Brain pericyte (primary cell): ENCODE results near the gene PHF2.

ENCODE experiments used
- DNase-seq: peaks from one replicate; pipeline ENCODE4 v3.0.0-alpha.2; 2012; ENCODE audit warnings: low read depth, low spot score

The PHF2 gene

GRCh38 chr9:93630806-93631411, 54.5 kb downstream of the PHF2 start:
- DNase-seq = no peak

- DNase-seq = no peak
Measured at GRCh38 chr9:93633492-93634221, 57.3 kb downstream of the PHF2 start.

GRCh38 chr9:93634311-93635185, 58.2 kb downstream of the PHF2 start:
- DNase-seq = no peak

GRCh38 chr9:93635186-93636107, 59.1 kb downstream of the PHF2 start:
- no peak for DNase-seq

- no peak for DNase-seq
Measured at GRCh38 chr9:93636172-93636661, 59.8 kb downstream of the PHF2 start.

- no peak for DNase-seq
Measured at GRCh38 chr9:93636667-93637066, 60.3 kb downstream of the PHF2 start.

GRCh38 chr9:93637886-93638285, 61.5 kb downstream of the PHF2 start:
- DNase-seq = no peak

GRCh38 chr9:93640027-93640426, 63.6 kb downstream of the PHF2 start:
- DNase-seq = no peak

GRCh38 chr9:93642961-93643360, 66.6 kb downstream of the PHF2 start:
- peak; percentile 20 for DNase-seq

GRCh38 chr9:93644397-93645088, 68.2 kb downstream of the PHF2 start:
- no peak for DNase-seq

GRCh38 chr9:93645149-93645889, 68.9 kb downstream of the PHF2 start:
- no peak for DNase-seq

GRCh38 chr9:93645921-93646639, 69.7 kb downstream of the PHF2 start:
- DNase-seq = no peak

GRCh38 chr9:93646640-93647178, 70.3 kb downstream of the PHF2 start:
- DNase-seq = no peak

GRCh38 chr9:93648181-93648580, 71.8 kb downstream of the PHF2 start:
- no peak for DNase-seq

GRCh38 chr9:93648836-93649235, 72.5 kb downstream of the PHF2 start:
- DNase-seq = no peak

- no peak for DNase-seq
Measured at GRCh38 chr9:93649610-93650261, 73.4 kb downstream of the PHF2 start.

- DNase-seq = no peak
Measured at GRCh38 chr9:93650448-93650847, 74.1 kb downstream of the PHF2 start.

- DNase-seq = no peak
Measured at GRCh38 chr9:93651521-93651950, 75.2 kb downstream of the PHF2 start.
